SK-N-MC (cell line): ENCODE measurements around the gene SMYD2.
A peak's percentile ranks its signal among the peaks of the same experiment; 100 is the strongest.

ENCODE experiments used
- DNase-seq: peaks from one replicate; pipeline ENCODE4 v3.0.0-alpha.2; 2011; ENCODE audit warnings: low read depth, low spot score
- H3K27ac ChIP-seq: fragments of 200-600 bp; sonication (generic); 2 replicates; pipeline ENCODE4 v1.5.1; 2016; ENCODE audit warnings: mixed run types
- H3K36me3 ChIP-seq: fragments of 200-600 bp; sonication (generic); 2 replicates; pipeline ENCODE4 v1.6.1; 2017; ENCODE audit warnings: antibody characterized with exemption, low read length, mixed read lengths; ENCODE audit not compliant: insufficient read depth
- H3K4me3 ChIP-seq: fragments of 200-600 bp; sonication (generic); 2 replicates; pipeline ENCODE4 v1.5.1; 2016
- H3K9ac ChIP-seq: fragments of 200-600 bp; sonication (generic); 2 replicates; pipeline ENCODE4 v1.8.0; 2017; ENCODE audit warnings: mixed run types, mixed read lengths; ENCODE audit not compliant: insufficient read length
- H3K9me3 ChIP-seq: fragments of 200-600 bp; sonication (generic); 2 replicates; pipeline ENCODE4 v1.6.1; 2017; ENCODE audit warnings: low read depth, mild to moderate bottlenecking, antibody characterized with exemption, low read length, moderate library complexity, mixed read lengths
- EZH2 ChIP-seq: fragments of 200-600 bp; sonication (generic); IDR thresholded peaks from one replicate; pipeline ENCODE4 v1.6.1; 2017; ENCODE audit warnings: antibody characterized with exemption
- FOXP2 ChIP-seq: optimal IDR thresholded peaks from 2 replicates; pipeline ENCODE3; 2011; ENCODE audit warnings: mild to moderate bottlenecking, moderate library complexity; ENCODE audit not compliant: insufficient read depth; ENCODE audit errors: extremely low read length, control extremely low read depth
- POLR2AphosphoS5 ChIP-seq: IDR thresholded peaks from 2 replicates; pipeline ENCODE4 v1.6.1; 2012; ENCODE audit warnings: mild to moderate bottlenecking, low read depth, low read length, borderline replicate concordance

SMYD2 gene

DNA sequence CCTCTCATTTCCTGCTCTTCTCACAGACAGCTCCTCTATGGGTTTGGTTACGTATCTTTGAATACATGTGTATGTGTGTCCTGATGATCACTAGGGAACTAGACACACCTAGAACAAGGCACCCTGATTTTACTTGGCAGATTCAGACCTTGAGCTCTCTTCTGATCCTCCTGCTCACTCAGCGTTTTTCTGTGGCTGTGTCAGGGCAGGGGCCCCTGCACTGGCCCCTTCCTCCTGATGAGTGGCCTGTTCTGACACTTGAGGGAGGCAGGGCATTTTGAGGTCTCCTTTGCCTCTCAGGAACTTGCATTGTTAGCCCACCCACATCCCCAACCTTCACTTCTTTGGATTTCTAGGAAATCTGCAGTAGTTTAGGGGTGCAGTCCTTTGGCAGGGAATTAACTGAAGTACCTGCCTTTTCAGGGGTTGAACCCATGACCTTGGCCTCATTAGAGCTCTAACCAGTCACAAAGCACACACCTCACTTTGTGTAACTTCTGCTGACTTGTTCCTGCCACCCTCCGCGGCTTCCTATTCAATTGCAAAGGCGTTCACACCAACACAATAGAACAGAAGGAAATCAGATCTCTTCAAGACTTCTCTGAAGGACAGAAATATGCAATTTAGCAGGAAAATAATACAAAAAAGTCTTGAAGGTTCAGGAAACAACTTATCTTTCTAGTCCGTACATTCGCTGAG, 8.8 kb downstream of the SMYD2 start:
- Histone ChIP-seq H3K4me3 (peak overlapping the region; percentile 75), H3K9ac (peak overlapping the region; percentile 56), H3K9me3 (no peaks in the 10 kb centered on the region), H3K27ac (peak overlapping the region; percentile 91), H3K36me3 (0 out of 2 replicates have a peak, but pooled peaks cover 5% of the 10 kb centered on the region)
- no peak for TF ChIP-seq FOXP2
- no peak for TF ChIP-seq POLR2AphosphoS5
- no peak for TF ChIP-seq EZH2
- no peak for DNase-seq

DNA sequence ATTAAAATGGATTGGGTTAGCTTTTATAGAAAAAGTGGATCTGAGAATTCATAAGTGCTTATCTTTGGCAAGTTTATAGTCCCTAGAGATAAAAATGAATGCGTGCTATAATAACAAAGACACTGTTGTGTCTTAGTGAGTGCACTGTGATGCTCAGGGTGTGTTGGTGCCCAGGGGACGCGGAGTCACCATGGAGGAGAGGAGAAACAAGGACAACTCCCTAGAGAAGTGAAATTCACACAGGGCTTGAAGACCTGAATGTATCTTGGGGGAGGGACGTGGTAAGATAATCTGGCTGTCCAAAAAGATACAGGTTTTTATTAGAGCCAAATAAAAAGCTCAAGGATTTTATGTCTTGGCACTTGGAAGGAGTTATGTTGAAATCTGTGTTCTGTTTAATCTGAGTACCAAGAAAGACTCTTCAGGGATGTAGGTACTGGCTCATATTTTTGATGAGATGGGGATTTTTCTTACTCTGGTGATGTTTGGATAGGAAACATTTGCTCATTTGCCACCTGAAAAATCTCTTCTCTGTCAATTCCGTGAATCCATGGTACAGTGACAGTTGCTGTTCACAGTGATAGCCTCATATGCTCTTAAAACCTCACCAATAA, 9.6 kb downstream of the SMYD2 start:
- peak overlapping the region; percentile 91 for H3K27ac ChIP-seq
- no peak for DNase-seq
- peak overlapping the region; percentile 75 for H3K4me3 ChIP-seq
- 0 out of 2 replicates have a peak, but pooled peaks cover 5% of the 10 kb centered on the region for H3K36me3 ChIP-seq
- H3K9me3 ChIP-seq, result no peaks in the 10 kb centered on the region
- peak overlapping the region; percentile 56 for H3K9ac ChIP-seq
- TF ChIP-seq POLR2AphosphoS5 (no peak), FOXP2 (no peak), EZH2 (no peak)

DNA sequence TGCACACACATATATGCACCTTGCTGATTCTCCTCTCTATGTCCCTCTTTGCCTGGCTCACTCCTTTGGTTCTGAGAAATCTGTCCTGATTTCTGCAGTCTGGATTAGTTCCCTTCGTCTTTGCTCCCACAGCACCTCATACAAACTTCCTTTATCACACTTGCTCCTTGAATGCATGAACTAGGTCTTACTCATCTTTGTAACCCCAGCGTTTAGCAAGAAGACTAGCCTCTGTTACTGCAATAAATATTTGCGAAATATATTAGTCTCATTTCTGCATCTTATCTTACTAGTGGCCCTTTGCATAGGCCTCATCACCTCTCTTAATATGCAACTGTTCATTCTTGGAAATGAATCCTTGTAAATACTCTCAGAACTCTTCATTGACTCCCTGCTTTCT, 11.4 kb downstream of the SMYD2 start:
- H3K9me3 ChIP-seq, result no peaks in the 10 kb centered on the region
- TF ChIP-seq EZH2 (no peak), POLR2AphosphoS5 (no peak)
- H3K4me3 ChIP-seq, result no peak overlapping the region
- no peak for DNase-seq
- H3K27ac ChIP-seq, result no peak overlapping the region
- H3K36me3 ChIP-seq, result 0 out of 2 replicates have a peak, but pooled peaks cover 5% of the 10 kb centered on the region
- H3K9ac ChIP-seq, result no peak overlapping the region

DNA sequence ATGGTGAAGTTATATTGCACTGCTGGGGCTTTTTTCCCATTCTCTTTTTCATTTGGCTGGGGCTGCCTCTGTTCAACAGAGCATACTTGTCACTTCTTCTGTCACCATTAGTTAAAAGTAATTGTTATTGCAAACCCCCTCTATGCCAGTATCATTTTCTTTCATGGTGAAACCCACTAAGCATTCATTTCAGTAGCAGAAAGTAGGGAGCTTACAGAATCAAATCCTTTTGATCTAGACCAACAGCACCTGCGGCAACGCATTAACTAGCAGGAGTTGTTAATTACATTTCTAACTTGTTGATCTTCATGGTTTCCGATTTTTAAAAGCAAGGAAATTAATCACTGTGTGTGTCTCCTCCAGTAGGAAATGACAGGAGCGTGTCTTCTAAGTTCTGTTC, 15.0 kb downstream of the SMYD2 start:
- no peak for DNase-seq
- H3K4me3 ChIP-seq, result no peak overlapping the region
- no peak overlapping the region for H3K27ac ChIP-seq
- H3K36me3 ChIP-seq, result no peaks in the 10 kb centered on the region
- H3K9ac ChIP-seq, result peak overlapping the region; percentile 44
- no peaks in the 10 kb centered on the region for H3K9me3 ChIP-seq
- no peak for TF ChIP-seq FOXP2
- TF ChIP-seq EZH2, result no peak
- no peak for TF ChIP-seq POLR2AphosphoS5

DNA sequence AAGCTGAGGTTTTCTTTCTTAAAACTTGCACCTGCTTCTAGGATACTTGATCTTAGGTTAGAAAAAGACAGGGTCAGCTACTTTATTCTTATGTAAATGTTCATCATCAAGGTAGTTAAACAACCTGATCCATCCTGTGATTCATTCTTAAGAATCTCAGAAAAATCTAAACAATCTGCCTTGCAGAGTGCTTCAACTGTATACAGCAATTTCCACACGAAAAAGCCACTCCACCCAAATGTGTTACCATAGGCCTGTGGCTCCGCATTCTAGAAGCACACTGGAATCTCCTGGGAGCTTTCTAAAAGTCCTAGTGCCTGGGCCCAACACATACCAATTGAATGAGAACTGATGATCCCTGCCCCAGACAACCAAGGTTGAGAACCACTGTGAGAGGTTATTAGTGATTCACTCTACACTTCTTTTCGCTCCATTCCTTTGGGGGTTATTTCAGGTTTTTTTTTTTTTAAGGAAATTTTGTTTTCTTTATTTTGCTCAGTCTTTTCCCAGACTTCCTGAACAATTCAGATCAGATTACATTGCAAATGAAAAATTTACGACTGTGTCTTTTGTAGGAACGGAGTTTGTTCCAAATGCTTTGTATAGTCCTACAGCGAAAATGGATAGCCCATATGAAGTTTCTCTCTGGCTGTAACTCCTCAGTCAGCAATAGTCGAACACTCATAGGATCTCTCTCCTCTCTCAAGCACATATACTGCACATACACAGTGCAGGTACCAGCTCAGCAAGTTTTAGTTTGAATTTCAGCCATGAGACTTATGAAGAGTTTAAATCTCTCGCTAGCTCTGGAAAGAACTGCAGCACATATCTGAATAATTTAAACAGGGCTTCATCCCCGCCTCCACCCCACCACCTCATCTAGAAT, 16.1 kb downstream of the SMYD2 start:
- TF ChIP-seq FOXP2, result no peak
- no peak for TF ChIP-seq POLR2AphosphoS5
- no peak for TF ChIP-seq EZH2
- DNase-seq, result no peak
- H3K9ac ChIP-seq, result peak overlapping the region; percentile 9
- H3K4me3 ChIP-seq, result peak overlapping the region; percentile 38; the same call in 1 of the 2 replicates
- H3K9me3 ChIP-seq, result no peaks in the 10 kb centered on the region
- no peaks in the 10 kb centered on the region for H3K36me3 ChIP-seq
- peak overlapping the region; percentile 63 for H3K27ac ChIP-seq

DNA sequence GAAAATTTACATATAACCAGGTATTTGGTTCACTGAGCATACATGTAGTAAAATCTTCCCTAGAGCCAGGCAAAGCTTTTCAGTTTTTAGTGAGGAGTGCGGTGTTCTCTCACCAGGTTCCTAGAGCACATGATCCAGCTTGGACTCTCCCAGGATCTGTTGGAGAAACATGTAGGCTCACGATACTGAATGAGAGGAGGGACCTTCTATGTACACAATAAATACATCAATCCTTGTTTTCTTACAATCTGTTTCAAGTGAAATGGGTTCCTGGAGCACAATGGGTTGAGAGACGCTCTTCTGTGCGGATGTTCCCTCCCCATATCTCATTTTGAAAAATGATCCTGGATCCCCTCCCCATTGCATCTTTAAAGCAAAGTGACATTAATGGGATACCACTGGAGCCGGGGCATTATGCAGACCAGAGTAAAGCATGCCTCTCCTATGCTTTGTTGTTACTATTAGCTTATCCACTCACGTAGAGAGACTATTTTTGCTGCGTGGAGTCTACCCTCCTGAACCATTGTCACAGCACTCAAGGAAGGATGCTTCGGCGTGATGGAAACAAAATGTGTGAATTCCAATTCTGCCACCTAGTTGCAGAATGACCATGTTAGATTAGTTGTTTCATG, 19.3 kb downstream of the SMYD2 start:
- H3K9me3 ChIP-seq, result no peaks in the 10 kb centered on the region
- H3K36me3 ChIP-seq, result no peaks in the 10 kb centered on the region
- H3K9ac ChIP-seq, result no peak overlapping the region
- no peak for DNase-seq
- H3K27ac ChIP-seq, result no peak overlapping the region
- TF ChIP-seq EZH2, result no peak
- TF ChIP-seq POLR2AphosphoS5, result no peak
- no peak for TF ChIP-seq FOXP2
- no peak overlapping the region for H3K4me3 ChIP-seq

DNA sequence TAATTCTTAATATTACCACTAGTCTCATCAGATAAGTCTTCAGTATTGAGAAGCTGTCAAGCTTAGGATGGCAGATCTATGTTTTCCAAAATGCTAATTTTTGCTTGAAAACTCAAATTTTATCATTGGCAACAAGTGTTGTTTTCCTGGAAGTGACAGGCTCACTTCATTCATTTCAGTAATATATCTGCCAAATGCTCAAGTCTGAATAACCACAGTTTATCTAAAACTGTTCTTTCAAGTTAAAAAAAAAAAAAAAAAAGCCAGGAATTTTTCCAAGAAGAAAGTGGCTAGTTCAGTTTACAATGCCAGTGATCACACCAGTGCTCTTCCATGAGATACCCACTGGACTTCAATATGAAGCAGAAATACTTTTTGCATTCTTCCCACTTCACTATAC, 20.6 kb downstream of the SMYD2 start:
- Histone ChIP-seq H3K4me3 (no peak overlapping the region), H3K9ac (no peak overlapping the region), H3K27ac (no peak overlapping the region), H3K9me3 (no peaks in the 10 kb centered on the region), H3K36me3 (no peaks in the 10 kb centered on the region)
- DNase-seq, result no peak
- no peak for TF ChIP-seq EZH2
- TF ChIP-seq POLR2AphosphoS5, result no peak
- TF ChIP-seq FOXP2, result no peak

DNA sequence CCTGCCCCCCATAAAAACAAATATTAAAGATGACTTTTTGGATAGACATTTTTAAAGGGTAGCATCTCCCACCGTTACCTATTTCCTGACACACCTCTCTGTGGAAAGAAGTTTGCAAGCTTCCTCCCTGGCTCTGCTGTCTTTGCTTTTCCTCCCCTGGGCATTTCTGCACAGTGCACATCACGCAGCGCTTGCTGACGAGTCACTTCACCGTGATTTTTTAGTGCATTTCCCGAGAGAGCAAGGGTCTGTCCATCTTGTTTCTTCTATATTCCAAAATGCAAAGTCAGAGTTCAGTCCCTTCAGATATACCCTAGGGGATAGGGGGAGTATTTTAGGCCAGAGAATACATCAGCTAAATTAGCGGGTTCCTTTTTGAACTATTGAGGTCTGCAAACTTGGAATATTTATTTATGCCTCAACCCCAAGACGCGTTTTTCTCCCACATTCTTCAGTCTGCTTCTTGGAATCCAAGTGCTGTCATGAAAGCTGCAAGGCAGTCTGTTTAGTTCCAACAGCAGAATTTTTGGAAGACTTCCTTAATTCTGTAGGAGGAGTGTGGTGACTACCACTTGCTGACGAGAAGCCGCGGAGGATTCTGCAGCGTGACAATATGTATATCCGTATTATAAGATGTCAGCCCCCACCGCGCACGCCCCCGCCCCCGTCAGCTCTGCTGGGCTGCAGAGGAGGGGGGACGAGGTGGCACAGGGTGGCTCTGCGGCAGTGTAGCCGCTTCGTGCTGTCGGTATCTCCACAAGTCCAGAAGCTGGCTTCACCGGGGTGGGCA, 22.4 kb downstream of the SMYD2 start:
- no peak overlapping the region for H3K9ac ChIP-seq
- H3K27ac ChIP-seq, result no peak overlapping the region; the same call in 1 of the 2 replicates
- no peak for DNase-seq
- H3K9me3 ChIP-seq, result no peaks in the 10 kb centered on the region
- peak overlapping the region; percentile 60 for H3K4me3 ChIP-seq
- TF ChIP-seq POLR2AphosphoS5 (no peak), FOXP2 (no peak), EZH2 (no peak)
- no peaks in the 10 kb centered on the region for H3K36me3 ChIP-seq
